Fibroblast of lung (primary cell): ENCODE data around the gene LARP1. TPM values are rescaled to one million over a fixed set of nuclear protein-coding genes. Genes with fewer than 3 reads are reported as not detected.

Experiments used
- DNase-seq, 2 donors: peaks; one replicate each; pipeline versions ENCODE4 v3.0.0 to v3.0.0-alpha.2; 2010; ENCODE audit warnings: low read depth in 2 of 2
- H2AFZ ChIP-seq: 2 replicates; pipeline ENCODE4 v1.5.1; 2012; ENCODE audit warnings: low read length, control low read depth, inconsistent platforms
- H3K27ac ChIP-seq: 2 replicates; pipeline ENCODE4 v1.5.1; 2011; ENCODE audit warnings: low read length, control low read depth; ENCODE audit not compliant: insufficient read depth
- H3K27me3 ChIP-seq: 2 replicates; pipeline ENCODE4 v1.5.1; 2011; ENCODE audit warnings: mild to moderate bottlenecking, low read length; ENCODE audit not compliant: control insufficient read depth, insufficient read depth
- H3K36me3 ChIP-seq: 2 replicates; pipeline ENCODE4 v1.5.1; 2011; ENCODE audit warnings: low read length; ENCODE audit not compliant: control insufficient read depth, insufficient read depth
- H3K4me1 ChIP-seq: 2 replicates; pipeline ENCODE4 v1.5.1; 2011; ENCODE audit warnings: low read length; ENCODE audit not compliant: control insufficient read depth, insufficient read depth; ENCODE audit errors: extremely low read depth
- H3K4me2 ChIP-seq: 2 replicates; pipeline ENCODE4 v1.5.1; 2011; ENCODE audit warnings: low read length, control low read depth; ENCODE audit not compliant: insufficient read depth; ENCODE audit errors: extremely low read depth
- H3K4me3 ChIP-seq, 4 experiments: fragments of 200-600 bp in 1 of 4; sonication (generic) in 1 of 4; replicated peaks in 1 of 4; 2 replicates each; pipeline ENCODE4 v1.5.1; 2011 to 2016; ENCODE audit warnings: low read length in 4 of 4, low read depth in 3 of 4, mild to moderate bottlenecking in 3 of 4, control low read depth in 2 of 4, inconsistent platforms in 1 of 4, mixed read lengths in 1 of 4; ENCODE audit not compliant: insufficient read depth in 1 of 4; ENCODE audit errors: control extremely low read depth in 1 of 4
- H3K79me2 ChIP-seq: 2 replicates; pipeline ENCODE4 v1.5.1; 2012; ENCODE audit warnings: mild to moderate bottlenecking, low read length, inconsistent platforms; ENCODE audit not compliant: control insufficient read depth, insufficient read depth
- H3K9ac ChIP-seq: 2 replicates; pipeline ENCODE4 v1.5.1; 2011; ENCODE audit warnings: mild to moderate bottlenecking, low read length, control low read depth; ENCODE audit not compliant: insufficient read depth
- H3K9me3 ChIP-seq: 2 replicates; pipeline ENCODE4 v1.5.1; 2012; ENCODE audit warnings: low read depth, low read length; ENCODE audit not compliant: control insufficient read depth, insufficient read depth
- H4K20me1 ChIP-seq: 2 replicates; pipeline ENCODE4 v1.5.1; 2011; ENCODE audit warnings: low read length; ENCODE audit not compliant: control insufficient read depth, insufficient read depth; ENCODE audit errors: extremely low read depth
- EZH2 ChIP-seq: IDR thresholded peaks from 2 replicates; pipeline ENCODE4 v1.5.1; 2012; ENCODE audit warnings: low read length, control low read depth, mild to moderate bottlenecking; ENCODE audit errors: missing control alignments
- polyA plus RNA-seq, 2 donors: library from polyadenylated mRNA; depleted of rRNA in 1 of 2; stranded (reverse) in 1 of 2; unstranded in 1 of 2; fragments of >200 nt; gene quantifications; 2 replicates each; pipeline ENCODE4 v1.2.1, GENCODE V29; 2011 to 2012; ENCODE audit warnings: missing spikeins in 1 of 2
- total RNA-seq: library from RNA; depleted of rRNA; stranded (reverse); fragments of >200 nt; gene quantifications from 2 replicates; pipeline ENCODE4 v1.2.1, GENCODE V29; 2014
- TF ChIP-seq, protein P1 (sequence below), 2 donors: IDR thresholded peaks in 1 of 2; conservative IDR thresholded peaks in 1 of 2; 1 replicate in 1 of 2; 2 replicates in 1 of 2; pipeline ENCODE4 v1.5.1; 2011 to 2012; ENCODE audit warnings: low read length in 2 of 2, control low read depth in 1 of 2, inconsistent platforms in 1 of 2, low read depth in 1 of 2, mild to moderate bottlenecking in 1 of 2

Gene LARP1
- total and polyA plus RNA-seq, 2 donors (not counting 1 experiment from before 2014, with no cell fraction given): 51.0 to 81.3 TPM

DNA sequence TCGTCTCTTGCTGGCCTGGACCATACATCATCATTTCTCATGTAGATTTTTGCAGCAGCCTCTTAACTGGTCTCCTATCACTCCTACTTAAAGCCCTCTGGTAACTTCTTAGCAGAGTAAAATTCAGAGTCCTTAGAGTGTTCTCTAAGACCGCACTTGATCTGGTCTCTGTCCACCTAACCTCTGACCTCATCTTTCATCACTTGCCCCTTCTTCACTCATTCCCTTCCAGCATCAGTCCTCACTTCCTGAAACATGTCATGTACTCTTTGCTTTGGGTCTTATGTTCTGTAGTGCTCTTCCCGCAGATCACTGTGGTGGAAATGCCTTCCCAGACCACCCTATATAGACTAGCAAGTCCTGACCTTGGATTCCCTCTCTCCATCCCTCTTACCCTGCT lies 9.8 kb downstream of the LARP1 start:
- H3K9ac ChIP-seq: no peak overlapping the region
- no peak for DNase-seq
- no peak overlapping the region for H3K27ac ChIP-seq
- no peak overlapping the region for H2AFZ ChIP-seq
- no peaks in the 10 kb centered on the region for H3K9me3 ChIP-seq
- TF ChIP-seq, protein P1, sequence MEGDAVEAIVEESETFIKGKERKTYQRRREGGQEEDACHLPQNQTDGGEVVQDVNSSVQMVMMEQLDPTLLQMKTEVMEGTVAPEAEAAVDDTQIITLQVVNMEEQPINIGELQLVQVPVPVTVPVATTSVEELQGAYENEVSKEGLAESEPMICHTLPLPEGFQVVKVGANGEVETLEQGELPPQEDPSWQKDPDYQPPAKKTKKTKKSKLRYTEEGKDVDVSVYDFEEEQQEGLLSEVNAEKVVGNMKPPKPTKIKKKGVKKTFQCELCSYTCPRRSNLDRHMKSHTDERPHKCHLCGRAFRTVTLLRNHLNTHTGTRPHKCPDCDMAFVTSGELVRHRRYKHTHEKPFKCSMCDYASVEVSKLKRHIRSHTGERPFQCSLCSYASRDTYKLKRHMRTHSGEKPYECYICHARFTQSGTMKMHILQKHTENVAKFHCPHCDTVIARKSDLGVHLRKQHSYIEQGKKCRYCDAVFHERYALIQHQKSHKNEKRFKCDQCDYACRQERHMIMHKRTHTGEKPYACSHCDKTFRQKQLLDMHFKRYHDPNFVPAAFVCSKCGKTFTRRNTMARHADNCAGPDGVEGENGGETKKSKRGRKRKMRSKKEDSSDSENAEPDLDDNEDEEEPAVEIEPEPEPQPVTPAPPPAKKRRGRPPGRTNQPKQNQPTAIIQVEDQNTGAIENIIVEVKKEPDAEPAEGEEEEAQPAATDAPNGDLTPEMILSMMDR (conservative IDR thresholded peaks at IDR 0.05 in 1 of 2, IDR thresholded peaks at IDR 0.05 in 1 of 2; ENCODE audit: low read depth in 1 of 2, low read length in 2 of 2): no peak
- TF ChIP-seq EZH2: no peak
- H4K20me1 ChIP-seq: peaks cover 8% of the 10 kb centered on the region
- H3K27me3 ChIP-seq: no peaks in the 10 kb centered on the region
- H3K4me2 ChIP-seq: no peak overlapping the region
- H3K4me3 ChIP-seq: no peak overlapping the region
- H3K36me3 ChIP-seq: no peaks in the 10 kb centered on the region
- no peaks in the 10 kb centered on the region for H3K4me1 ChIP-seq
- H3K79me2 ChIP-seq: peaks cover 96% of the 10 kb centered on the region

DNA sequence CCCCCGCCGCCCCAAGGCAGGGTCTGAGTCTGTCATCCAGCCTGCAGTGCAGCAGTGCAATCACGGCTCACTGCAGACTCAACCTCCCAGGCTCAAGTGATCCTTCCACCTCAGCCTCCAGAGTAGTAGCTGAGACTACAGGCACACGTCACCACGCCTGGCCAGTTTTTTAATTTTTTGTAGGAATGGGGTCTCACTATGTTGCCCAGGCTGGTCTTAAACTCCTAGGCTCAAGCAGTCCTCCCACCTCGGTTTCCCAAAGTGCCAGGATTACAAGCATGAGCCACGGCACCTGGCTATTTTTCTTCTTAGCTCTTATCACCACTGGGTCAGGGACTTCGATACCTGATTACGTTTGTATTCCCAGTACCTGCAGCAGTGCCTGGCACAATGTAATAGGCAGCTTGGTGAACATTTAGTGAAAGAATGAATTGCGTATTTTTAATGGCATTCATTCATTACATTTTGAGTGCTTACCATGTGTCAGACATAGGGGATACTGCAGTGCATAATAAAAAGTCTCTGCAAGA lies 10.3 kb downstream of the LARP1 start:
- Histone ChIP-seq H3K9me3 (no peaks in the 10 kb centered on the region), H3K4me1 (peaks cover 2% of the 10 kb centered on the region), H2AFZ (no peak overlapping the region), H3K27me3 (no peaks in the 10 kb centered on the region), H4K20me1 (peaks cover 9% of the 10 kb centered on the region), H3K4me3 (no peak overlapping the region), H3K27ac (no peak overlapping the region), H3K36me3 (no peaks in the 10 kb centered on the region), H3K79me2 (peaks cover 96% of the 10 kb centered on the region), H3K4me2 (no peak overlapping the region), H3K9ac (no peak overlapping the region)
- DNase-seq: no peak
- TF ChIP-seq, protein P1 (conservative IDR thresholded peaks at IDR 0.05 in 1 of 2, IDR thresholded peaks at IDR 0.05 in 1 of 2; ENCODE audit: low read depth in 1 of 2, low read length in 2 of 2): no peak
- no peak for TF ChIP-seq EZH2

DNA sequence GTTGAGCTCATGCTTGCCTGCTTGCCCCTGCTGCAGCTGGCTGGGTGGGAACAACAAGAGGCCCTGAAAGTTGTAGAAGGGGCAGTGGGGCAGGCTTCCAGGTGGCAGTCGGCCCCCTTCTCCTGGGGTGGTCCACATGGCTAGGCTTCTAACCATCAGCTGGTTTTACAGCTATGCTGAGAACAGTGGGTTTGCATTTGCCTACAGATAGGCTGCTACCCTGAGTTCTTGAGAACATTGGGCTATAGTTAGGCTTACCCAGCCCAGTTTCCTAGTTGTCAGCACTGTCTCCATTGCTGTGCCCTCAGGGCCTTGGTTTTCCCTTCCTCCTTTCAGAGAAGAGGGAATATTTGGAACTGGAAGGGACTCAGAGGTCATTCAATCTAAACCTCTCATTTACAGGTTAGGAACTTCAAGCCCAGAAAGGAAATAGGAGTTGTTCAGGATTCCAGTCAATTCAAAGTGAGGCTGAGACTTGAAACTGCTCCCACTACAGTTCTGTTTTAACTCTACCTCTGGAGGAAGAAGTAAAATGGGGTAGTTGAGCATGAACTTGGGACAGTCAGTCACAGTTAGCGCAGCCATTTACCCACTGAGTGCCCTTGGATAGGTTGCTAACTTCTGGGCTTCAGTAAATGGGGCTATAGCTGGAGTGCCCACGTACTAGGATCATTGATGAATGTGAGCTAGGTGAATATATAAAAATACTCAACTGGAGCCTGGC lies 11.5 kb downstream of the LARP1 start:
- no peaks in the 10 kb centered on the region for H3K27me3 ChIP-seq
- no peaks in the 10 kb centered on the region for H3K9me3 ChIP-seq
- no peak overlapping the region for H3K9ac ChIP-seq
- H3K4me3 ChIP-seq: no peak overlapping the region
- H3K27ac ChIP-seq: no peak overlapping the region
- no peak overlapping the region for H2AFZ ChIP-seq
- peaks cover 9% of the 10 kb centered on the region for H4K20me1 ChIP-seq
- H3K4me1 ChIP-seq: peaks cover 7% of the 10 kb centered on the region
- TF ChIP-seq EZH2: no peak
- TF ChIP-seq, protein P1 (conservative IDR thresholded peaks at IDR 0.05 in 1 of 2, IDR thresholded peaks at IDR 0.05 in 1 of 2; ENCODE audit: low read depth in 1 of 2, low read length in 2 of 2): no peak
- DNase-seq: no peak
- H3K4me2 ChIP-seq: no peak overlapping the region
- H3K36me3 ChIP-seq: no peaks in the 10 kb centered on the region
- peaks cover 95% of the 10 kb centered on the region for H3K79me2 ChIP-seq
